Colon (tissue), 2 donors: ENCODE results near the gene KIF22.

Experiments
- FAIRE-seq: peaks from 2 replicates; lab custom pipeline; 2012; peaks lifted over from hg19 to GRCh38; lab: Jason Lieb, UNC
- donor health status: control.
- donor health status: control.

The KIF22 gene

GRCh38 chr16:29804020-29804419, 13.5 kb downstream of the KIF22 start:
- FAIRE-seq, result no peak

GRCh38 chr16:29804455-29805231, 14.1 kb downstream of the KIF22 start:
- no peak for FAIRE-seq

GRCh38 chr16:29805232-29806098, 14.9 kb downstream of the KIF22 start:
- FAIRE-seq, result no peak

GRCh38 chr16:29806099-29806579, 15.6 kb downstream of the KIF22 start, which contains the start of gene MAZ:
TSS of gene MAZ (plus strand) at chr16:29806529. CDS start at chr16:29806702, 173 bp downstream.
- no peak for FAIRE-seq

GRCh38 chr16:29806641-29807425, 16.3 kb downstream of the KIF22 start:
- FAIRE-seq, result no peak

- no peak for FAIRE-seq
These were observed 17.1 kb downstream of the KIF22 start for GRCh38 chr16:29807426-29808218.

- no peak for FAIRE-seq
These were observed 17.8 kb downstream of the KIF22 start for GRCh38 chr16:29808219-29808900.

GRCh38 chr16:29809031-29809747, 18.6 kb downstream of the KIF22 start:
- FAIRE-seq, result no peak

- no peak for FAIRE-seq
These were observed 19.5 kb downstream of the KIF22 start for GRCh38 chr16:29809850-29810698.

GRCh38 chr16:29810699-29811169, 20.2 kb downstream of the KIF22 start:
- no peak for FAIRE-seq

GRCh38 chr16:29811170-29811895, 20.8 kb downstream of the KIF22 start:
- FAIRE-seq, result peak; percentile 75

GRCh38 chr16:29811896-29812665, 21.5 kb downstream of the KIF22 start, which contains the start of gene PRRT2:
TSS of gene PRRT2 (plus strand) at chr16:29812193. CDS start at chr16:29813055, 862 bp downstream.
- FAIRE-seq, result no peak

- FAIRE-seq, result no peak
These were observed 22.4 kb downstream of the KIF22 start for GRCh38 chr16:29812754-29813643.

- FAIRE-seq, result no peak
These were observed 23.4 kb downstream of the KIF22 start for GRCh38 chr16:29813644-29814562.

- FAIRE-seq, result no peak
These were observed 24.0 kb downstream of the KIF22 start for GRCh38 chr16:29814592-29814991.
